Endothelial cell (in vitro differentiated cells): Measurements from ENCODE around the gene SLC49A4. TPM values are rescaled to one million over a fixed set of nuclear protein-coding genes. Genes with fewer than 3 reads are reported as not detected.

Experiments used
- DNase-seq: peaks from one replicate; pipeline ENCODE4 v3.0.0; 2021; ENCODE audit warnings: low spot score
- H3K27ac Mint-ChIP-seq: one replicate; pipeline ENCODE4 v1.8.0; 2021; ENCODE audit warnings: mixed read lengths, inconsistent platforms; ENCODE audit not compliant: unreplicated experiment
- H3K27me3 Mint-ChIP-seq: one replicate; pipeline ENCODE4 v1.8.0; 2021; ENCODE audit warnings: mild to moderate bottlenecking, moderate library complexity, mixed read lengths, inconsistent platforms; ENCODE audit not compliant: unreplicated experiment
- H3K36me3 Mint-ChIP-seq: one replicate; pipeline ENCODE4 v1.8.0; 2021; ENCODE audit warnings: mild to moderate bottlenecking, low read depth, mixed read lengths, inconsistent platforms; ENCODE audit not compliant: unreplicated experiment
- H3K4me1 Mint-ChIP-seq: one replicate; pipeline ENCODE4 v1.8.0; 2021; ENCODE audit warnings: mild to moderate bottlenecking, mixed read lengths, inconsistent platforms; ENCODE audit not compliant: unreplicated experiment
- H3K4me3 Mint-ChIP-seq: one replicate; pipeline ENCODE4 v1.8.0; 2021; ENCODE audit warnings: mild to moderate bottlenecking, mixed read lengths, inconsistent platforms; ENCODE audit not compliant: unreplicated experiment
- H3K9me3 Mint-ChIP-seq: one replicate; pipeline ENCODE4 v1.8.0; 2021; ENCODE audit warnings: mixed read lengths, inconsistent platforms; ENCODE audit not compliant: unreplicated experiment
- total RNA-seq: library from RNA; stranded (reverse); fragmentation: NEBNext Ultra II Directional; extraction: Animal tissue kit (Norgen Biotek cat#: 25700); gene quantifications from one replicate; pipeline ENCODE4 v1.2.1, GENCODE V29; 2021; ENCODE audit not compliant: unreplicated experiment
- TF ChIP-seq, protein P1 (sequence below): fragments of 200-600 bp; sonication (generic); IDR thresholded peaks from one replicate; pipeline ENCODE4 v1.5.0; 2021; ENCODE audit warnings: antibody characterized with exemption; ENCODE audit not compliant: unreplicated experiment

SLC49A4 gene
- total RNA-seq, 1 donor from 2014 or later, result 10.2 TPM

DNA sequence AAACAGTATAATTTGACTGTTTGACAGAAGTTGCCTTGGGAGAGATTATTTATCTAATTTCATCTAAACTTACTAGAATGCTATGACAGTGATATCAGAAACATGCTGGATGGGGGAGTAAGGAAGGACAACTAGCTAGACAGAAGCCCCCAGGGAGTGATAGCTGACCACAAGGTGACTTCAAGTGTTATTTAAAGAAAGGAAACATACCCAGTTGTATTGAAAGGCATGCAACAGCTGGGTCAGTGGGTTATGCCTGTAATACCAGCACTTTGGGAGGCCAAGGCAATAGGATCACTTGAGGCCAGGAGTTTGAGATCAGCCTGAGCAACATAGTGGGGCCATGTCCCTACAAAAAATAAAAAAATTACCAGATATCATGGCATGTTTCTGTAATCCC lies 69.6 kb downstream of the SLC49A4 start:
- TF ChIP-seq, protein P1, sequence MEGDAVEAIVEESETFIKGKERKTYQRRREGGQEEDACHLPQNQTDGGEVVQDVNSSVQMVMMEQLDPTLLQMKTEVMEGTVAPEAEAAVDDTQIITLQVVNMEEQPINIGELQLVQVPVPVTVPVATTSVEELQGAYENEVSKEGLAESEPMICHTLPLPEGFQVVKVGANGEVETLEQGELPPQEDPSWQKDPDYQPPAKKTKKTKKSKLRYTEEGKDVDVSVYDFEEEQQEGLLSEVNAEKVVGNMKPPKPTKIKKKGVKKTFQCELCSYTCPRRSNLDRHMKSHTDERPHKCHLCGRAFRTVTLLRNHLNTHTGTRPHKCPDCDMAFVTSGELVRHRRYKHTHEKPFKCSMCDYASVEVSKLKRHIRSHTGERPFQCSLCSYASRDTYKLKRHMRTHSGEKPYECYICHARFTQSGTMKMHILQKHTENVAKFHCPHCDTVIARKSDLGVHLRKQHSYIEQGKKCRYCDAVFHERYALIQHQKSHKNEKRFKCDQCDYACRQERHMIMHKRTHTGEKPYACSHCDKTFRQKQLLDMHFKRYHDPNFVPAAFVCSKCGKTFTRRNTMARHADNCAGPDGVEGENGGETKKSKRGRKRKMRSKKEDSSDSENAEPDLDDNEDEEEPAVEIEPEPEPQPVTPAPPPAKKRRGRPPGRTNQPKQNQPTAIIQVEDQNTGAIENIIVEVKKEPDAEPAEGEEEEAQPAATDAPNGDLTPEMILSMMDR, result no peak
- Mint-ChIP-seq H3K27ac (no peak overlapping the region), H3K4me3 (no peak overlapping the region), H3K27me3 (no peaks in the 10 kb centered on the region), H3K4me1 (no peaks in the 10 kb centered on the region), H3K9me3 (no peaks in the 10 kb centered on the region), H3K36me3 (no peaks in the 10 kb centered on the region)
- no peak for DNase-seq

DNA sequence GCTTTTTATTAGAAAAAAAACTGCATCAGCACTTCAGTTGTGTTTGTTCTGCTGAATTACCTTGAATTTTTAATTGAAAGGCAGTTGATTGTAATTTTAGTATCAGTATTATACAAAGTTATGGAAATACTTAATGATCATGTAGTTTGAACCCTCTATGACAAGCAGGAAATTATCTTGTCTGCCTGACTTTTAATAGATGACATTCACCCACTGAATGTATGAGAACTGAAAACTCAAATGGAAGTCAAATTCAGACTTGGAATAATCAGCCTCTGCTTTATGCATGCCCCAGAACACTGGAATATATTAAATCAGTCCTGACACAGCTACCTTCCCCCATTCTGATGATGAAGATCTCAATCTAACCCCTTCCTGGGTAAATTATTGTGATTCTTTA lies 73.5 kb downstream of the SLC49A4 start:
- no peaks in the 10 kb centered on the region for H3K4me1 Mint-ChIP-seq
- TF ChIP-seq, protein P1, result no peak
- H3K9me3 Mint-ChIP-seq, result no peaks in the 10 kb centered on the region
- H3K27ac Mint-ChIP-seq, result no peak overlapping the region
- H3K4me3 Mint-ChIP-seq, result no peak overlapping the region
- H3K36me3 Mint-ChIP-seq, result no peaks in the 10 kb centered on the region
- DNase-seq, result no peak
- no peaks in the 10 kb centered on the region for H3K27me3 Mint-ChIP-seq

DNA sequence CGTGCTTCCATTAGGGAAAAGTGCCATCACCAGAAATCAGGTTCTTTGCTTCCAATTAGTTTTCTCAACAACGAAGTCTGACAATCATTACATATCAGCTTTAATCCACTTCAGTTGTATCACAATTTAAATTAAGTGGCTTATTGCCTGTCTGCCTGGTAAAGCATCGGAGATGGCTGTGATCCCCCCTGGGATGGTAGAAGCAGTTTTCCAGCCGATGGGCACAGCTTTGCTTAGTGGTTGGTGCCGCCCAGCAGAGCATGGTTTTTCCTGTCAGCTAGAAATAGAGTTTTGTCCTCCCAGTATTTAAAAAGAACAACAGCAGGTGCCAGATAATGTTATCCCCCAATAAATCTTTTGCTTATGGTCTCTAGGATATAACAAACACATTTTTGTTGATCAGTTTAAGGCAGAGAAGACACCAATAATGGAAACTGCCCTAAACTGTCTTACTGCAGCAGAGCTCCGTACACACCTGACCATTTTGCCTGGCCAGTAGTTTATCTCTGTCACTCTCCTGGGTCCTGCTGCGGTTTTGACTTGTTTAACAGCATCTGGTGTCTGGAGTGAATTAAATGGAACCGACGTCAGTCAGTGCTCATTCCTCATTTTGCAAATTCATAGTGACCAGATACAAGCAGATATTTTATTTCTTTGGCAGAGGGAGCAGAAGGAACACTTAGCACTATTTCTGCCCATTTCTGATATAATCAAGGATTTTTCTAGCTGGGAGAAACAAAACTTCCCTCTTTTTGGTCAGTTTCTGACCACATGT lies 79.1 kb downstream of the SLC49A4 start:
- no peaks in the 10 kb centered on the region for H3K9me3 Mint-ChIP-seq
- no peaks in the 10 kb centered on the region for H3K36me3 Mint-ChIP-seq
- no peaks in the 10 kb centered on the region for H3K27me3 Mint-ChIP-seq
- peaks cover 3% of the 10 kb centered on the region for H3K4me1 Mint-ChIP-seq
- TF ChIP-seq, protein P1, result no peak
- H3K4me3 Mint-ChIP-seq, result no peak overlapping the region
- no peak for DNase-seq
- no peak overlapping the region for H3K27ac Mint-ChIP-seq

DNA sequence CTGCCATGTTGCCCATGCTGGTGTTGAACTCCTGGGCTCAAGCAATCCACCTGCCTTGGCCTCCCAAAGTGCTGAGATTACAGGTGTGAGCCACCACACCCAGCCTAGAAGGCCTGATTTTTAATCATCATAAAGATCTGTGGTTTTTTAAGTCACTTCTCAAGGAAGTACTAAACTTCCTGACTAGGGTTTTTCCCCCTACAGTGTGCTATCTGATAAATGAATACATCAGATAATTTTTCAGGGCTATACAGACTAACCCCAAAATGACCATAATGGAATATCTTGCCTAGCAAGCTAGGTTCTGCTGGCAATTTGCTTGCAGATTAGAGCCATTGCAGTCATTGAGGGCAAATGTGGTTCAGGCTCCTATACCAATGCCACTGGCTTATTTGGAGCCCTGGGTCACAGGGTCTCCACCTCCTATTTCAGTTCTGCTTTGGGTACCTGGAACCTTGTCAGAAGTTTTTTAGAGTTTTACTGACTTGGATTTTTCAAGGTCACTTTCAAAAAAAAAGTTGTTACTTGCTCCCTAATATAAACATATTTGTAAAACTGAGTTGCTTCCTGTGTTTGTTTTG lies 80.8 kb downstream of the SLC49A4 start:
- no peaks in the 10 kb centered on the region for H3K9me3 Mint-ChIP-seq
- no peak overlapping the region for H3K27ac Mint-ChIP-seq
- H3K4me1 Mint-ChIP-seq, result peaks cover 3% of the 10 kb centered on the region

More for the DNA sequence above, 80.8 kb downstream of the SLC49A4 start:
- no peak overlapping the region for H3K4me3 Mint-ChIP-seq
- TF ChIP-seq, protein P1, result no peak
- H3K27me3 Mint-ChIP-seq, result no peaks in the 10 kb centered on the region
- no peaks in the 10 kb centered on the region for H3K36me3 Mint-ChIP-seq
- DNase-seq, result no peak
